HG03571 (cell line): Measurements from ENCODE around the gene CLDN5.

Source experiments
- ATAC-seq: cut with Tn5 transposase; IDR thresholded peaks from one replicate; pipeline ENCODE4 v1.9.1; 2021; ENCODE audit not compliant: unreplicated experiment

CLDN5 gene

DNA sequence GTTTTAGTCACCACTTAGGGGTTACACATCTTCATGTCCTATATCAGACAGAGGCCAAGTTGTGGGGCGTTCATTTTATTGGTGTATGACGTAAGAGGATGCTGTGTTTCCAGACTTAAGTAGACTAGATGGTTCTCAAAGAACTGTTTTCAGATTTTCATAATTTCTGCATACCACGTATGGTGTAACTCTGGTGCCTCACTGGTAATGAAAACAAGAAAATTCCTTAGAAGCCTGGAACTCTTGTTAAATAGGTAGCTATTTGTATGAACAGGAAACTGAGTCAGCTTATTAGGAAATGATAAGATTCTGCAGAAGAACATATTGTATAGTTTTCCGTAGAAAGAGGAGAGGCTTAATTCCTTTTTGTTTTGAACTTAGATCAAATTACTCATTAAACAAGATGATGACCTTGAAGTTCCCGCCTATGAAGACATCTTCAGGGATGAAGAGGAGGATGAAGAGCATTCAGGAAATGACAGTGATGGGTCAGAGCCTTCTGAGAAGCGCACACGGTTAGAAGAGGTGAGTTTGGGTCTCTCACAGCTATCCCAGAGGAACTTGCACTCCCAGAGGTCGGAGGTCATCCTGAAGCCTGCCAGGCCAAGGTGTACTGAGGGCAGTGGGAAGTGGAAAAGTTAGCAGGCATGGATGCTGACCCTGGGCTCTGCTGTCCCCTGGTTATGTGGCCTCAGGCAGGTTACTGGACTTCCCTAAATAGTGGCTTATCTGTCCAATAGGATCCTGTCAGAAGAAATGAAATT is 40.5 kb downstream of the CLDN5 start:
- ATAC-seq = no peak

DNA sequence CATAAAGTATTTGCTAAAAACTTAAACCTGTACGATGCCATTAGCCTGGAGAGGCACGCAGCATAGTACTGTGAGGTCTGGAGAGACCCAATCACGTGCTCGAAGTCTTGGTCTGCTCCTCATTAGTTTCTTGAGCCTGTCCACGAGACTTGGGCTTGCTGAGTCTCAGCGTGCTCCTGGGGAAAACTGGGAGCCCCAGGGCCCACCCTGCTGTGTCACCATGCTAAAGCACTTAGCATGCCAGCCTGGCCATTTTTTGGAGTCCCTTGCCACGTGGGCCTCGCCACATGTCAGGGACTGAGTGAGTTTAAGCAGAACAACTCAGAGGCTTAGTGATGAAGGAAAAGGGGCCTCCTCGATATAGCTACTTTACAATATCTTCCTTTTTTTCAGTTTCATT is 41.9 kb downstream of the CLDN5 start:
- ATAC-seq = no peak

DNA sequence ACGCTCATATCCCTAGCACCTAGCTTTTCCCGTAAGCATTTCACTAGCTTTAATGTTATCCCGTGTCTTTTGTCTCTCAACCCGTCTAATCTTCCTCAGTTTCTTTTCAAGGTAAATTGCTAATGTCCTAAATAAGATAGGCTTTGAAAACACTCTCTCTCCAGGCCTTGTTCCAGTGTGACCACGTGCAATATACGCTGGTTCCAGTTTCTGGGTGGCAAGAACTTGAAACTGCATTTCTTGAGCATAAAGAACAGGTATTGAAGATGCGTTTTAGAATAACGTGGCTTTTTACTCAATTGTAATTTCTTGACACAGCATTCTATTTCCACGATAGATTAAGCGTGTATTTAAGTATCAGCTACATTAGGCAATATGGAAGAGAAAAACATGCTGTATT is 43.4 kb downstream of the CLDN5 start:
- no peak for ATAC-seq

DNA sequence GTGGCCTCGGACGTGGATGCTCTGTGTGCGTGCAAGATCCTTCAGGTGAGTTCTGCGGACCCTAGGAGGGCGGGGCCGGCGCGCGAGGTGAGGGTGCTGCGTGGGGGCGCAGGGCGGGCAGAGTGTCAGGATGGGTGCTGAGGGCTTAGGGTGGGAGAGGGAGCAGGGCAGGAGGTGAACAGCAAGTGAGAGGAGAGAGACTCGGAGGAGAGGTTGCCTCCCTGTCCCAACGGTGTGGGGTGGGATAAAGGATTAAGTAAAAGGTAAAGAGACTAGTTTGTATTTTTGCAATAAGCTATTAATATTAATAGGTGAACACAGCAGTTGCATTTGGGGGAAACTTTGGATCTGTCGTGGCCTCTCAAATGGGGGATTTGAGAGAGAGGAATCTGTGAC is 44.0 kb downstream of the CLDN5 start:
- ATAC-seq = peak; percentile 1

DNA sequence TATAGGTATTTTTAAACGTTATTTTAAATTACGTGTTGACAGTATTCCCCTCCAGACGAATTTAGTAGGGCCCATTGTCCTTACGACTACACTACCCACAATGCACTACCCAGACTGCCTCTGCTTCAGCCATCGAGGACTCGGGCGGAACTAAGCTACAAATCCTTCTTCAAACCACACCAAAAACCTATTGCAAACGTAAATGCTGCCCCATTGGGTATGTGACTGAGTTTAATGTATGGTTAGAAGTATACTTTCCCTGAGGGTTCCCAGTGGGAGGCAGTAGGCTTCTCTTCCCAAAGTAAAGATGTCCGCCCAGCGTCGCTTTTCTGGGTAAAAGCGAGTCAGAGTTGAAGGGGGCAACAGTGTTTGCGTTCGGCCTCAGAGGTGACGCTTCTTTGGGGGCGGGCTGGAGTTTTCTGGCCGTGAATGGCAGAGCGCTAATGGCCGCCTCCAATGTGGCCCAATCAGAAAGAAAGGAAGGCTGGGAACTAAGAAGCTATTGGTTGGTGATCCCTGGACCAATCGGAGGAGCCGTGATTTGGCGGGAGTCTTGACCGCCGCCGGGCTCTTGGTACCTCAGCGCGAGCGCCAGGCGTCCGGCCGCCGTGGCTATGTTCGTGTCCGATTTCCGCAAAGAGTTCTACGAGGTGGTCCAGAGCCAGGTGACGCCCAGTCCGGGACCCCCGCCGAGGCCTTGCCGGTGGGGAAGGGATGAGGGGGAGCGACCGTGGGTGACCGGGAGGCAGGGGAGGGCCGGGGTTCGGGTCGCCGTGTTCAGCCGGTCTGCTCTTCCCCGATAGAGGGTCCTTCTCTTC is 44.6 kb downstream of the CLDN5 start, which contains the start of gene CDC45:
TSS of gene CDC45 (plus strand) at position 566 of the 818 bp plus-strand sequence. CDS start at position 615, 49 bp downstream.
- ATAC-seq = peak; percentile 63

DNA sequence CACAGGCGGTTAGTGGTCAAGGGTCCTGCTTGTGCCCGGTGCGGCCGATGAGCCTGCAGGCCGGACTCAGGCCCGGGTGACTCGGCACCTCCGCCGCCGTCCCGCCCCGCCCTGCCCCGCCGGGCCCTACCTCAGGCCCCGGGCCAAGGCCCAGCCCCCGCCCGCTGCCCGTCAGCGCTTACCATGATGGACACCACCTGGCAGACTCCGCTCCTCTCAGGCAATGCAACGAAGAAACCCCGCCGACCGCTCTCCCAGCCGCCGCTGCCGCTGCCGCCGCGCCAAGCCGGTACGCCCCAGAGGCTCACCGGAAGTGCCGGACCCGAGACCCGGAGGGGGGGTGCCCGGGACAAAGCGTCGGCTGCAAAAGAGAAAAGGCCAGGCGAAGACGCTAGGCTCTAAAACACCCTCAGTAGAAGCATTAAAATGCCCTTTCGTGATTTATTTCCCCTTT is 45.3 kb downstream of the CLDN5 start, which contains the start of gene UFD1:
TSS of gene UFD1 (minus strand) at position 293 of the 454 bp plus-strand sequence. CDS start at position 185, 108 bp downstream.
- peak; percentile 44 for ATAC-seq

DNA sequence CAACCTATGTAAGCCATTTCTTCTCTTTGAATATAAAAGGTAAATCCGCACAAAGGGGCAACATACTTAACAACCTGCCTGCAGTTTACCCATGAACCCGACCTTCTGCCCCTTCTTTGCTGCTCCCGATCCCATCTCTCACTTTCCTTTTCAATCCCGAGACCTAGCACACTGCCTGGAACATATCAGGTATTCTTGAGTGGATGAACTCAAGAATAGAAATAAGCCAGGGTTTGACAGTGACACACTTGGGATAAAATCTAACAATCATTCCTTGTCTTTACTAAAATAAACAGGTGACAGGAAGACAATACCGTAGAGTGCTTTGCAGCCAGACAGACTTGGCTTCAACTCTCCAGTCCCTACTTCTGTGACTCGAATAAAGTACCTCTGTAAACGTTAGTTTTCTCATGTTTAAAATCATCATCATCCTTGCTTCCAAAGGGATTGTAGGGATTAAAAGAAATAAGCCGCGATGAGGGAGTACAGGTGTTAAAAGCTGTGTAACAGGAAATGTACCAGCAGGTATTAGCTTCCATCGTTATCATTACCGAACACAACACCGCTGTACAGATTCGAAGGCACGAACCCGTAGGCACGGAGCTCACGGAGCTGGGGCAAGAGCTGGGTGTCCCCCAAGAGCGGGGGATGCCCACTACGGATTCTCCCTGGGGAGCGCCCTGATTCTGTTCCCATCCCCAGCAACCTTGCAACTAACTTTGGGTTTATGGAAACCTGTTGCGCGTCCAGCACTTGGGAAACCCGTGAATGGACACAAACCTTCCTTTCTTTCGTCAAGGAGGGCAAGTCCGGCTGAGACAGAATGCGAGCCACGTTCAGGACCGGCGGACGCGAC is 45.9 kb downstream of the CLDN5 start:
- no peak for ATAC-seq

DNA sequence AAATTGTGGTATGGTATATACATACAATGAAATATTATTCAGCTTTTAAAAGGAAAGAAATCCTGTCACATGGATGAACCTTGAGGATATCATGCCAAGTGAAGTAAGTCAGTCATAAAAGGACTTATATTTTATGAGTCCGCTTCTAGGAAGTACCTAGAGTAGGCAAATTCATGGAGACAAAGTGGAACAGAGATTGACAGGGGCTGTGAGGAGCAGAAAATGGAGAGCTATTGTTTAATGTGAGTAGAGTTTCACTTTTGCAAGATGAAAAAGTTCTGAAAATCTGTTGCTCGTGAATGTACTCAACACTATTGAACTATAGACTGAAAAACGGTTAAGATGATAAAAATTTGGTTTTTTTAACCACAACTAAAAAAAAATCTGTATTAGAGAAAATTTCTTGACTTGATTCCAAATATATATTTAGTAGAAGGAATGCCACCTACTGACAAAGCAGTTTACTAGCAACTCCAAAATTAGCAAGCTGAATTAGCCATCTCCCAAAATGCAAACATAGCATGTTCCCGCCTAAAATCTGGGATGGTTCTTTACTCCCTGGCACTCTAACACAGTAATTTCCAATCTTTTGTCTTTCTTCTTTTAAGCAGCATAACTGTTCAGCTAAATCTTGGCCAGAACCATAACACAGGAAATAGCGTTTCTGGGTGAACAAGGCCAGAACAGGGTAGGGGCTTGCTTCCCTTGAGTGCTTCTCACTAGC is 46.7 kb downstream of the CLDN5 start:
- ATAC-seq = no peak

DNA sequence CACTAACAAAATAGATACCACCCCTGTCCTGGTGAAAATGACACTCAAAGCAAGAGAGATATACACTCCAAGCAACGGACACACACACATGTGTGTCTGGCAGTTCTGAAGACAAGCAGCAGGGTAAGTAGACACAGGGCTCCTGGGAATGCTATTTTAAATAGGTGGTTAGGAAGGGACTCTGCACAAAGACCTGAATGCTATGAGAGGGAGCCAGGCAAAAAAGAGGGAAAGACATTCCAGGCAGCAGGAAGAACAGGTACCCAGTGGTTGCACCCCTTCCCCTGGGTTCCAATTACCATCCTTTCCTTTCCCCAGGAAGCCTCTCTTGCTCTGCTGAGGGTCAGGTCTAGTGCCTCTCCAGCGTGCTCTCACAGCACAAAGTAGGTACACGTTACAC is 48.2 kb downstream of the CLDN5 start:
- ATAC-seq = no peak

DNA sequence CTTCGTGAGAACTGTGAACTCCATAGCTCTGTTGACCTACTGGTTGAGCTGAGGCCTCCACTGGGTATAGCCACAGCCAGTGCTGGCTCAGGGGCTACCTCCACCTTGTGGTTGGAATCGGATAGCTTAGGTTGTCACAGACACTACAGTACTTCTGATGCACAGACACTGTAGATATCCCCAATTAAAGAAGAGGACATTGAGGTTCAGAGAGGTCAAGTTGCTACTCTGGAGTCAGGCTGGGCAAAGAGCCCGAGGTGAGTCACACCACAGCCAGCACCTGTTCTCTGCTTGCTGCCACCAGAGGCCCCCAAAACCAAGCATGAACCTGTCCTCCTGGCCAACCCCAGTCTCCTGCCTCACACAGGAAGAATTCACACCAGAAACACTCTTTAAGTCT is 50.6 kb downstream of the CLDN5 start:
- ATAC-seq = no peak
